Measurements from ENCODE around the gene MYADM.
A peak's percentile ranks its signal among the peaks of the same experiment; 100 is the strongest.
"Not testable (repeated sequence)": the region's sequence is repeated elsewhere in the genome, so short reads cannot be mapped to it uniquely, and the experiment has no call there.

The MYADM gene

GRCh38 chr19:53864308-53864836 is 3.3 kb upstream of the MYADM start:
- H3K4me3 ChIP-seq (replicated peaks; ENCODE audit: low read depth, low read length) = no peak overlapping the region
- TF ChIP-seq, protein P1, sequence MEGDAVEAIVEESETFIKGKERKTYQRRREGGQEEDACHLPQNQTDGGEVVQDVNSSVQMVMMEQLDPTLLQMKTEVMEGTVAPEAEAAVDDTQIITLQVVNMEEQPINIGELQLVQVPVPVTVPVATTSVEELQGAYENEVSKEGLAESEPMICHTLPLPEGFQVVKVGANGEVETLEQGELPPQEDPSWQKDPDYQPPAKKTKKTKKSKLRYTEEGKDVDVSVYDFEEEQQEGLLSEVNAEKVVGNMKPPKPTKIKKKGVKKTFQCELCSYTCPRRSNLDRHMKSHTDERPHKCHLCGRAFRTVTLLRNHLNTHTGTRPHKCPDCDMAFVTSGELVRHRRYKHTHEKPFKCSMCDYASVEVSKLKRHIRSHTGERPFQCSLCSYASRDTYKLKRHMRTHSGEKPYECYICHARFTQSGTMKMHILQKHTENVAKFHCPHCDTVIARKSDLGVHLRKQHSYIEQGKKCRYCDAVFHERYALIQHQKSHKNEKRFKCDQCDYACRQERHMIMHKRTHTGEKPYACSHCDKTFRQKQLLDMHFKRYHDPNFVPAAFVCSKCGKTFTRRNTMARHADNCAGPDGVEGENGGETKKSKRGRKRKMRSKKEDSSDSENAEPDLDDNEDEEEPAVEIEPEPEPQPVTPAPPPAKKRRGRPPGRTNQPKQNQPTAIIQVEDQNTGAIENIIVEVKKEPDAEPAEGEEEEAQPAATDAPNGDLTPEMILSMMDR (IDR thresholded peaks at IDR 0.05; ENCODE audit: low read depth, low read length, missing control alignments) = no peak
- DNase-seq (ENCODE audit: extremely low read depth, low read depth) = no peak

- DNase-seq (ENCODE audit: extremely low read depth, low read depth) = no peak
- H3K4me3 ChIP-seq (replicated peaks; ENCODE audit: low read depth, low read length) = peak overlapping the region; percentile 44
- TF ChIP-seq, protein P1 (IDR thresholded peaks at IDR 0.05; ENCODE audit: low read depth, low read length, missing control alignments) = no peak
Observed at GRCh38 chr19:53865523-53865917, 2.2 kb upstream of the MYADM start.

GRCh38 chr19:53865918-53866864 is 1.5 kb upstream of the MYADM start:
- DNase-seq (ENCODE audit: extremely low read depth, low read depth) = no peak
- TF ChIP-seq, protein P1 (IDR thresholded peaks at IDR 0.05; ENCODE audit: low read depth, low read length, missing control alignments) = no peak
- peak overlapping the region; percentile 44 for H3K4me3 ChIP-seq (replicated peaks; ENCODE audit: low read depth, low read length)

DNA sequence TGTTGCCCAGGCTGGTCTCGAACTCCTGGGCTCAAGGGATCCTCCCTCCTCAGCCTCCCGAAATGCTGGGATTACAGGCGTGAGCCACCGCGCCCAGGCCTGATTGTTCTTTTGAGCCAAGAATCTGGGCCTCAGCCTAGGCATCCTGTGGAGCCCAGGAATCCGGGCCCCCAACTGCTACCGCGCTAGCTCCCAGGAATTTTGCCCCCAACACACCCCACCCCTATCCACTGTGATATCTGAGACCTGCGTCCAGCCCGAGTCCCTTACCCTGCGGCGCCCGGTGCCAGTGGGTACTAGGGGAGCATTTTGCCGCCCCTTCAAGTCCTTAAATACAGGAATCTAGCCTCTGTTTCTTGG is 838 bp upstream of the MYADM start:
- DNase-seq (ENCODE audit: extremely low read depth, low read depth) = no peak
- peak overlapping the region; percentile 44 for H3K4me3 ChIP-seq (replicated peaks; ENCODE audit: low read depth, low read length)
- TF ChIP-seq, protein P1 (IDR thresholded peaks at IDR 0.05; ENCODE audit: low read depth, low read length, missing control alignments) = no peak

- no peak for DNase-seq (ENCODE audit: extremely low read depth, low read depth)
- TF ChIP-seq, protein P1 (IDR thresholded peaks at IDR 0.05; ENCODE audit: low read depth, low read length, missing control alignments) = no peak
- peak overlapping the region; percentile 59 for H3K4me3 ChIP-seq (replicated peaks; ENCODE audit: low read depth, low read length)
Observed at GRCh38 chr19:53868091-53868891, 608 bp downstream of the MYADM start.

- H3K4me3 ChIP-seq (replicated peaks; ENCODE audit: low read depth, low read length) = peak overlapping the region; percentile 59
- TF ChIP-seq, protein P1 (IDR thresholded peaks at IDR 0.05; ENCODE audit: low read depth, low read length, missing control alignments) = peak; percentile 11
- no peak for DNase-seq (ENCODE audit: extremely low read depth, low read depth)
Observed at GRCh38 chr19:53868892-53869804, 1.5 kb downstream of the MYADM start.

DNA sequence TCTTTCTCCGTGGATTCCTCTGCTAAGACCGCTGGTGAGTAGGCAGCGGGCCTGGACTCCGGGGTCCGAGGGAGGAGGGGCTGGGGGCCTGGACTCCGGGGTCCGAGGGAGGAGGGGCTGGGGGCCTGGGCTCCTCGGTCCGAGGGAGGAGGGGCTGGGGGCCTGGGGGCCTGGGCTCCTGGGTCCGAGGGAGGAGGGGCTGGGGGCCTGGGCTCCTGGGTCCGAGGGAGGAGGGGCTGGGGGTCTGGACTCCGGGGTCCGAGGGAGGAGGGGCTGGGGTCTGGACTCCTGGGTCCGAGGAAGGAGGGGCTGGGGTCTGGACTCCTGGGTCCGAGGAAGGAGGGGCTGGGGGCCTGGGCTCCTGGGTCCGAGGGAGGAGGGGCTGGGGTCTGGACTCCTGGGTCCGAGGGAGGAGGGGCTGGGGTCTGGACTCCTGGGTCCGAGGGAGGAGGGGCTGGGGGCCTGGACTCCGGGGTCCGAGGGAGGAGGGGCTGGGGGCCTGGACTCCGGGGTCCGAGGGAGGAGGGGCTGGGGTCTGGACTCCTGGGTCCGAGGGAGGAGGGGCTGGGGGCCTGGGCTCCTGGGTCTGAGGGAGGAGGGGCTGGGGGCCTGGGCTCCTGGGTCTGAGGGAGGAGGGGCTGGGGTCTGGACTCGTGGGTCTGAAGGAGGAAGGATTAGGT is 2.3 kb downstream of the MYADM start:
- H3K4me3 ChIP-seq (replicated peaks; ENCODE audit: low read depth, low read length) = peak overlapping the region; percentile 59
- DNase-seq (ENCODE audit: extremely low read depth, low read depth) = not testable (repeated sequence)

Measured in HFF-Myc (cell line).